ENCODE data around the gene MTFR1L. TPM values are rescaled to one million over a fixed set of nuclear protein-coding genes. Genes with fewer than 3 reads are reported as not detected.

The MTFR1L gene
- total RNA-seq, 1 experiment from 2014 or later, result 26.2 TPM

GRCh38 chr1:25828491-25828890, 8.7 kb downstream of the MTFR1L start:
- no peak overlapping the region for H3K27ac Mint-ChIP-seq (ENCODE audit: unreplicated experiment)
- no peaks in the 10 kb centered on the region for H3K4me1 Mint-ChIP-seq (ENCODE audit: low read depth, unreplicated experiment)
- no peaks in the 10 kb centered on the region for H3K27me3 ChIP-seq (replicated peaks; ENCODE audit: control insufficient read depth, insufficient read depth, low read length)
- no peak for DNase-seq
- H3K4me1 ChIP-seq, result no peaks in the 10 kb centered on the region
- H3K27me3 Mint-ChIP-seq (ENCODE audit: insufficient read depth, unreplicated experiment), result no peaks in the 10 kb centered on the region
- no peaks in the 10 kb centered on the region for H3K9me3 Mint-ChIP-seq (ENCODE audit: unreplicated experiment)
- no peak overlapping the region for H3K4me3 ChIP-seq (ENCODE audit: low read depth, low read length)
- no peaks in the 10 kb centered on the region for H3K9me3 ChIP-seq
- H3K4me3 Mint-ChIP-seq (ENCODE audit: unreplicated experiment), result no peak overlapping the region
- intact Hi-C loops (cut with micrococcal nuclease; ENCODE audit: unreplicated experiment), result no loop called here
- no peak for TF ChIP-seq CTCF (IDR thresholded peaks at IDR 0.05; ENCODE audit: insufficient read depth in 1 of 2, low read depth in 1 of 2, low read length in 1 of 2, severe bottlenecking in 1 of 2, unreplicated experiment in 1 of 2)
- ChIA-PET POLR2A (no interaction called here), CTCF (interaction anchor here (0.7 kb wide), 1 partner anchor 402 kb away, joined by 4 read pairs; no protein-coding TSS in a partner anchor)
- BruUV-seq (replicated peaks), result no TSS peak
- H3K36me3 ChIP-seq (ENCODE audit: control insufficient read depth, insufficient read depth, low read length), result peaks cover 1% of the 10 kb centered on the region
- H3K36me3 Mint-ChIP-seq (ENCODE audit: insufficient read depth, unreplicated experiment), result peaks cover 55% of the 10 kb centered on the region

GRCh38 chr1:25829046-25829445, 9.3 kb downstream of the MTFR1L start:
- TF ChIP-seq CTCF (IDR thresholded peaks at IDR 0.05; ENCODE audit: insufficient read depth in 1 of 2, low read depth in 1 of 2, low read length in 1 of 2, severe bottlenecking in 1 of 2, unreplicated experiment in 1 of 2), result no peak
- Mint-ChIP-seq H3K4me3 (ENCODE audit: unreplicated experiment) (no peak overlapping the region), H3K27me3 (ENCODE audit: insufficient read depth, unreplicated experiment) (no peaks in the 10 kb centered on the region), H3K36me3 (ENCODE audit: insufficient read depth, unreplicated experiment) (peaks cover 60% of the 10 kb centered on the region), H3K9me3 (ENCODE audit: unreplicated experiment) (no peaks in the 10 kb centered on the region), H3K27ac (ENCODE audit: unreplicated experiment) (no peak overlapping the region), H3K4me1 (ENCODE audit: low read depth, unreplicated experiment) (no peaks in the 10 kb centered on the region)
- H3K27me3 ChIP-seq (replicated peaks; ENCODE audit: control insufficient read depth, insufficient read depth, low read length), result no peaks in the 10 kb centered on the region
- intact Hi-C loops (cut with micrococcal nuclease; ENCODE audit: unreplicated experiment), result no loop called here
- ChIA-PET POLR2A (no interaction called here), CTCF (interaction anchor here (0.7 kb wide), 1 partner anchor 402 kb away, joined by 4 read pairs; no protein-coding TSS in a partner anchor)
- H3K9me3 ChIP-seq, result no peaks in the 10 kb centered on the region
- H3K4me1 ChIP-seq, result no peaks in the 10 kb centered on the region
- BruUV-seq (replicated peaks), result no TSS peak
- peaks cover 1% of the 10 kb centered on the region for H3K36me3 ChIP-seq (ENCODE audit: control insufficient read depth, insufficient read depth, low read length)
- no peak overlapping the region for H3K4me3 ChIP-seq (ENCODE audit: low read depth, low read length)
- no peak for DNase-seq

GRCh38 chr1:25831569-25832196, 11.9 kb downstream of the MTFR1L start:
- Mint-ChIP-seq H3K27me3 (ENCODE audit: insufficient read depth, unreplicated experiment) (no peaks in the 10 kb centered on the region), H3K4me1 (ENCODE audit: low read depth, unreplicated experiment) (no peaks in the 10 kb centered on the region), H3K36me3 (ENCODE audit: insufficient read depth, unreplicated experiment) (peaks cover 71% of the 10 kb centered on the region), H3K4me3 (ENCODE audit: unreplicated experiment) (no peak overlapping the region), H3K27ac (ENCODE audit: unreplicated experiment) (no peak overlapping the region), H3K9me3 (ENCODE audit: unreplicated experiment) (no peaks in the 10 kb centered on the region)
- ChIA-PET POLR2A (no interaction called here), CTCF (no interaction called here)
- no peak for TF ChIP-seq CTCF (IDR thresholded peaks at IDR 0.05; ENCODE audit: insufficient read depth in 1 of 2, low read depth in 1 of 2, low read length in 1 of 2, severe bottlenecking in 1 of 2, unreplicated experiment in 1 of 2)
- intact Hi-C loops (cut with micrococcal nuclease; ENCODE audit: unreplicated experiment), result no loop called here
- BruUV-seq (replicated peaks), result no TSS peak
- Histone ChIP-seq H3K4me1 (no peaks in the 10 kb centered on the region), H3K9me3 (no peaks in the 10 kb centered on the region), H3K36me3 (ENCODE audit: control insufficient read depth, insufficient read depth, low read length) (peaks cover 1% of the 10 kb centered on the region), H3K4me3 (ENCODE audit: low read depth, low read length) (no peak overlapping the region), H3K27me3 (replicated peaks; ENCODE audit: control insufficient read depth, insufficient read depth, low read length) (no peaks in the 10 kb centered on the region)
- no peak for DNase-seq

Measured in Caco-2 (cell line).